ELR (cell line): ENCODE data around the gene PTK6.

ENCODE experiments used
- DNase-seq: peaks from one replicate; pipeline ENCODE4 v3.0.0-alpha.2; 2015; ENCODE audit warnings: low read depth

Gene PTK6

GRCh38 chr20:63557481-63557891 lies 20.3 kb upstream of the PTK6 start:
- no peak for DNase-seq

GRCh38 chr20:63556873-63557478 lies 19.8 kb upstream of the PTK6 start:
- DNase-seq = no peak

GRCh38 chr20:63555661-63556381 lies 18.6 kb upstream of the PTK6 start:
- no peak for DNase-seq

GRCh38 chr20:63554361-63555278 lies 17.4 kb upstream of the PTK6 start:
- no peak for DNase-seq

- DNase-seq = no peak
Measured at GRCh38 chr20:63553933-63554290, 16.7 kb upstream of the PTK6 start, which contains the start of gene FNDC11. TSS of gene FNDC11 (plus strand) at chr20:63554159. CDS start at chr20:63555664, 1,505 bp downstream.

- peak; percentile 83 for DNase-seq
Measured at GRCh38 chr20:63553251-63553932, 16.2 kb upstream of the PTK6 start.

GRCh38 chr20:63552481-63553249 lies 15.5 kb upstream of the PTK6 start:
- DNase-seq = no peak

GRCh38 chr20:63551068-63551467 lies 13.9 kb upstream of the PTK6 start:
- no peak for DNase-seq

- DNase-seq = no peak
Measured at GRCh38 chr20:63549679-63550282, 12.6 kb upstream of the PTK6 start.

GRCh38 chr20:63549019-63549418 lies 11.8 kb upstream of the PTK6 start:
- no peak for DNase-seq

GRCh38 chr20:63548542-63548941 lies 11.4 kb upstream of the PTK6 start:
- no peak for DNase-seq

- no peak for DNase-seq
Measured at GRCh38 chr20:63547725-63548480, 10.7 kb upstream of the PTK6 start, which contains the start of gene SRMS. TSS of gene SRMS (minus strand) at chr20:63547749. CDS start at chr20:63547463, 286 bp downstream.

GRCh38 chr20:63546956-63547724 lies 10.0 kb upstream of the PTK6 start:
- no peak for DNase-seq

GRCh38 chr20:63546256-63546955 lies 9.2 kb upstream of the PTK6 start:
- DNase-seq = no peak

- DNase-seq = no peak
Measured at GRCh38 chr20:63545814-63546213, 8.6 kb upstream of the PTK6 start.

- DNase-seq = peak; percentile 81
Measured at GRCh38 chr20:63544958-63545516, 7.9 kb upstream of the PTK6 start.

GRCh38 chr20:63544241-63544957 lies 7.2 kb upstream of the PTK6 start:
- DNase-seq = no peak

GRCh38 chr20:63543733-63544132 lies 6.6 kb upstream of the PTK6 start:
- DNase-seq = no peak
